AG09319 (cell line): Measurements from ENCODE around the gene TNKS2.

Source experiments
- DNase-seq: peaks from one replicate; pipeline ENCODE4 v3.0.0-alpha.2; 2010; ENCODE audit warnings: low read depth; ENCODE audit errors: extremely low read depth
- TF ChIP-seq, protein P1 (sequence below): IDR thresholded peaks from 2 replicates; pipeline ENCODE4 v1.5.1; 2011; ENCODE audit warnings: low read depth, mild to moderate bottlenecking, inconsistent platforms, low read length, moderate library complexity

TNKS2 gene

DNA sequence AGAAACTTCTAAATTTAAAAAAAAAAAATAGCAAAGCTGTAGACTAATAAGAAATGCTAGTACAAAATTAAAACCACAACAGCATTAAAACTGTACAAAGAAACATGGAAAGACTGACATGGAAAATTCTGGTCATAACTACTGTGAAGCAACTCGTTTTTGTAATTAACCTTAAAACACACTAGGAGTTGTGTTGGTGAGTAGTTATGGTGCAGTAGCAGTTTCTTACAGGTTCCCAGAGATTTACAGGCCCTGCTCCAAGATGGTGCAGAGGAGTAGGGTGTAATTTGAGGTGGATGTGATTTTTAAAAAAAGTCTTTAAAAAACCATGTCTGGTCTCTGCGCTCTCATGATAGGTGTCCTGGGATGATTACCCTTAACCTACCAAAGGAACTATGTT lies 31.0 kb downstream of the TNKS2 start:
- TF ChIP-seq, protein P1, sequence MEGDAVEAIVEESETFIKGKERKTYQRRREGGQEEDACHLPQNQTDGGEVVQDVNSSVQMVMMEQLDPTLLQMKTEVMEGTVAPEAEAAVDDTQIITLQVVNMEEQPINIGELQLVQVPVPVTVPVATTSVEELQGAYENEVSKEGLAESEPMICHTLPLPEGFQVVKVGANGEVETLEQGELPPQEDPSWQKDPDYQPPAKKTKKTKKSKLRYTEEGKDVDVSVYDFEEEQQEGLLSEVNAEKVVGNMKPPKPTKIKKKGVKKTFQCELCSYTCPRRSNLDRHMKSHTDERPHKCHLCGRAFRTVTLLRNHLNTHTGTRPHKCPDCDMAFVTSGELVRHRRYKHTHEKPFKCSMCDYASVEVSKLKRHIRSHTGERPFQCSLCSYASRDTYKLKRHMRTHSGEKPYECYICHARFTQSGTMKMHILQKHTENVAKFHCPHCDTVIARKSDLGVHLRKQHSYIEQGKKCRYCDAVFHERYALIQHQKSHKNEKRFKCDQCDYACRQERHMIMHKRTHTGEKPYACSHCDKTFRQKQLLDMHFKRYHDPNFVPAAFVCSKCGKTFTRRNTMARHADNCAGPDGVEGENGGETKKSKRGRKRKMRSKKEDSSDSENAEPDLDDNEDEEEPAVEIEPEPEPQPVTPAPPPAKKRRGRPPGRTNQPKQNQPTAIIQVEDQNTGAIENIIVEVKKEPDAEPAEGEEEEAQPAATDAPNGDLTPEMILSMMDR: no peak
- no peak for DNase-seq

DNA sequence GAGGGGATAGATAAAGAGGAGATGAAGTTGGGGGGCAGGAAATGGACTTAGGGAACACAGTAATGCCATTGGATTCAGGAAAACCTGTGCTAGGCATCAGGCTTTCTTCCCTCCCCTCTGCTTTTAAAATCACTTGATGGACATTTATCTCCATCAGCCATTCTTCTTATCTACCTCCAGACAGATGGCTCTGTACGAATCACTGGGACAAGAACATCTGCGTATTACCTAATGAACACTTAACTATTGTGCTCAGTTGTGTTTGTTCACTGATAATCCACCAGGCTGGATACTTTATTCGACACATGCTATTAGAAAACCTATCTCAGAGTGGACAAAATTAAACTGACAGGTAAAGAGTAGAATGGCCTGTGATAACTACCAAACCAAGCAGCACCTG lies 40.0 kb downstream of the TNKS2 start:
- TF ChIP-seq, protein P1: no peak
- DNase-seq: no peak

GRCh38 chr10:91843083-91843482 lies 44.9 kb downstream of the TNKS2 start:
- DNase-seq: no peak
- TF ChIP-seq, protein P1: no peak

DNA sequence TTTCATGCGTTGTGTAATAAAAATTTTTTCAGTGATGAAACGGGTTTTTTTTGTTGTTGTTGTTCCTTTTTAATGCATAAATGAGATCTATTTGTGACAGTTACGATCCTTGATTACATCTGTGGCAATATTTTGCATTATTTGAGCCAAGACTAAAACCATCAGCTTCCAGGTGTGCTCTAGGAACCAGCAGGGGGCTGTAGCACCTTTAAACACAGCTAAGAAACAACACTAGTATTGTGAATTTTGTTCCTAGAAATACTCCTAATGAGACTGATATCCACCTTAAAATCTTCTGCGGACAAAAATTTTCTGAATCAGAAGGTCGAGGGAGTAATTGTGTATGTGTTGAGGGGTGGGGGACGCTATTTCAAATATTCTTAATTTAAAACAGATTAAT lies 58.4 kb downstream of the TNKS2 start:
- TF ChIP-seq, protein P1: peak; percentile 20
- DNase-seq: no peak

GRCh38 chr10:91860885-91861284 lies 62.7 kb downstream of the TNKS2 start:
- DNase-seq: no peak
- TF ChIP-seq, protein P1: no peak

- no peak for DNase-seq
- TF ChIP-seq, protein P1: no peak
These were observed 65.9 kb downstream of the TNKS2 start for GRCh38 chr10:91864099-91864498.

DNA sequence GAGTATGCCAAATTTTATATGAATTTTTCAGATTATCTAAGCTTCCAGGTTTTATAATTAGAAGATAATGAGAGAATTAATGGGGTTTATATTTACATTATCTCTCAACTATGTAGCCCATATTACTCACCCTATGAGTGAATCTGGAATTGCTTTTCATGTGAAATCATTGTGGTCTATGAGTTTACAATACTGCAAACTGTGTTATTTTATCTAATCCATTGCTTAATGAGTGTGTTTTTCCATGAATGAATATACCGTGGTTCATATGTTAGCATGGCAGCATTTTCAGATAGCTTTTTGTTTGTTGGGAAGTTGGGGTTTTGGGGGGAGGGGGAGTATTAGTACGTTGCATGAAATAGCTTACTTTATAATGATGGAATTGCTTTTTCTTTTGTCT lies 66.5 kb downstream of the TNKS2 start:
- TF ChIP-seq, protein P1: no peak
- DNase-seq: no peak
